GM18907 (cell line): Measurements from ENCODE around the gene KCNMB1.

Experiments
- ATAC-seq: cut with Tn5 transposase; IDR thresholded peaks from one replicate; pipeline ENCODE4 v1.9.1; 2021; ENCODE audit warnings: mild to moderate bottlenecking, moderate library complexity; ENCODE audit not compliant: unreplicated experiment

KCNMB1 gene

DNA sequence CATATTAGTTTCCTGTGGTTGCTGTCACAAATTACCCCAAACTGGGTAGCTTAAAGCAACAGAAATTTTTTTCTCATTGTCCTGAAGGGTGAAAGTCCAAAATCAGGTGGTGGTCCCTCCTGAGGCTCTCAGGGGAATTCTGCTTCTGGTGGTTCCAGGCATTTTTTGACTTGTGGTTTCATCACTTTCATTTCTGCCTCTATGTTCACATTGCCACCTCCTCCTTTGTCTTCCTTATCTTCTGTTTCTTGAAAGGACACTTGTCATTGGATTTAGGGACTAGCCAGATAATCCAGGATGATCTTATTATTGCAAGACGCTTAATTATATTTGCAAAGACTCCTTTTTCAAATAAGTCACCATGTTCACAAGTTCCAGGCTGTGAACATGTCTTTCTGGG lies 43.2 kb downstream of the KCNMB1 start:
- ATAC-seq, result no peak

DNA sequence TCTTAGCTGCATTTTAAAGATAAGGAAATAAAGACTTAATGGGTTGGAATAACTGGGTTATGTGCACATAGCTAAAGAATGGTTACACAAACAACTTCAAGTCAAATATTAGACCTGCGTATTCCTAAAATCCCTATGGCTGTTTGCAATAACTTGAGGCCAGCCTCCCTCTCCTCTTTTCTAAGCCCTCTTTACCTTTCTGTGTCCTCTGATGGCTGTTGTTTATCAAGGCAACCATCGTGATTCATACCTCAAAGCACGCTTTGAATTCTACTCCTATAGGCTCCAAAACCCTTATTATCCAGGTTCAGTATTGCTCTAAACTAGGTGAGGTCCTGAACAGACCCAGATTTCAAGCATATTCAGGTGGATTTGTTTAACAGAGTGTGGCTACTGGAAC lies 46.0 kb downstream of the KCNMB1 start:
- no peak for ATAC-seq

DNA sequence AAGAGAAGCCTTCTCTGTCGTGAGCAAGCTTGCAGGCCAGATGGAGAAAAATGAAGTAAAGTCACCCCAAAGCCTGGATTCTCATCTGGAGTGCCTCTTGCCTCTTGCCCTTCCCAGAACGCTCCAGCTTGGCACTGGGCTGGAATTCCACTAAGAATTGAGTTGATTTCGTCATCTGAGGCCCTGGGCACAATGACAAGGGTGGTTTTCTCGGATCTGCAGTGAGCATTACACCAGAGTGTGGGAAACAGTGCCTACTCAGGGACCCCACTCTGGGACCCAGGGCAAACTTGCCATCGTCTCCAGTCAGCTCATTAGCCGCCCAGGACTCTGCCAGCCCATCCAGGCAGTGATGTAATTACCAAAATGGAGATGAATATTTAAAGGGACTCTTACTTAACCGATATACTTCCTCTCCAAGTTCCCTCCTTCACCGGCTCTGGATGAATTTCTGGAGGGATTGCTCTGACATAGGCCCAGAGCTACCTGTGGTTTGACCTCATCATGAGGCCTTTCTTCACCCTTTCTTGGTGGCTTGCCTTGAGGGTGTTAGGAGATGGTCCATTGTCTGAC lies 46.9 kb downstream of the KCNMB1 start:
- ATAC-seq, result no peak

DNA sequence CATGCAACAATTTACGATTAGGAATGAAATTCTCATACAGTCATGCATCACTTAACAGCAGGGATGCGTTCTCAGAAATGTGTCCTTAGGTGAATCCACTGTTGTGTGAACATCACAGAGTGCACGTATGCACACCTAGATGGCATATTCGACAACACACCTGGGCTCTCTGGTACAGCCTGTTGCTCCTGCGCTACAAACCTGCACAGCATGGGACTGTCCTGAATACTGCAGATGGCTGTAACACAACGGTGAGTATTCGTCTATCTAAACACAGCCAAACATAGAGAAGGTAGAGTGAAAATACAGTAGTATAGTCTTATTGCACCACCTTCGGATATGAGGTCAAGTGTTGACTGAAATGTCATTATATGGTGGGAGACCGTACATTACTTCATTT lies 47.6 kb downstream of the KCNMB1 start:
- ATAC-seq, result no peak

DNA sequence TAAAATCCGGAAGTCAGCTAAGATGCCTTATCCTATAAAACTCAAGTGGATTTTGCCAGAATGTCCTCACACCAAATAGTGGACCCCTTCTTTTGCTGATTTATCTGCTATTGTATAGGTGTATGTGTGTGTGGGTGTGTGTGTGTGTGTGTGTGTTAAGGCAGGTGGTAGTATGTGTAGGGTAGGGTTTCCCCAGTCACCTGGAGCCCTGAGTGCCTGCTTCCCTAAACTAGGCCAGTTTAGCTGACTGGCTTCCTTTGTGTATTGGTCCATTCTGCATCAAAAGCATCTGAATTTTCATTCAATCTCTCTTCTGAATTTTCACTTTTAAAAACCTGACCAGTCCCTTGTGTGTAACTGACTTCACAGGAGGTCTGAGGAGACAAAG lies 49.4 kb downstream of the KCNMB1 start:
- ATAC-seq, result no peak

DNA sequence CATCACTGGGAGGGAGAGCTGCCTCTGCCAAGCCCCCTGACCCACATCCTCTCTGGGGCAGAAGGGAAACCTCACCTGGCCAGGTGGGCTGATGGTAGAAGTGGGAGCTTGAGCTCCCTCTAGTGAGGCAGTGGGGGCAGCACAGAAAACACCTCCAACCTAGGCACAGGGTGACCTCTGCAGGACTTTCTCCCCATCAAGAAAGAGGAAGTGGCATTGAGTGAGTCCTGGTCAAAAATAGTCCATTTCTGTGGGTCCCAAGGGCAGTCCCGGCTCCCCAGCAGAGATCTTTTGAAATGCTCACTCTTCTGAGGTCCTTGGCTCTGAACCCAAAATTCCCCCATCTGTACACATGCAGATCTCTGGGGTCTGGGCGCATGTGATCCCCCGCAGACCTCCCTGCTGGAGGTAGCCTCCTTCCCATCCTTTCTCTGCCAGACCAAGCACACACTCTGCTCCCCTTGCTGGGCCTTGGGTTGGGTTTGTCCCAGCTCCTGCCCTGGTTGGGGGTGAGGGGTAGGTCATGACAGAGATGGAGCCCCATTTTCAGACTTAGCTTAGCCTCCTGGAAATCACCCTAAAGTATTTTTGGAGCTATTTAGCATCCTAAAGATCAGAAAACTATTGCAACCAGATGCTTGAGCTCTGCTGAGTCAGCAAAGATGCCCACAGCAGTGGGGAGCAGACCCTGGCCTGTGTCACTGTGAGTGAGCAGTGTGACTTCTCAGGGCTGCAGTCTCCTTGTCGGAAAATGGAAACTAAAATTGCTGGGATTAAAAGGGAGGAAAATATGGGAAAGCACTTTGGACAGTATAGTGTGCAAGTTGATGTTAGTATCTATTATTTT lies 50.0 kb downstream of the KCNMB1 start:
- ATAC-seq, result peak; percentile 83

DNA sequence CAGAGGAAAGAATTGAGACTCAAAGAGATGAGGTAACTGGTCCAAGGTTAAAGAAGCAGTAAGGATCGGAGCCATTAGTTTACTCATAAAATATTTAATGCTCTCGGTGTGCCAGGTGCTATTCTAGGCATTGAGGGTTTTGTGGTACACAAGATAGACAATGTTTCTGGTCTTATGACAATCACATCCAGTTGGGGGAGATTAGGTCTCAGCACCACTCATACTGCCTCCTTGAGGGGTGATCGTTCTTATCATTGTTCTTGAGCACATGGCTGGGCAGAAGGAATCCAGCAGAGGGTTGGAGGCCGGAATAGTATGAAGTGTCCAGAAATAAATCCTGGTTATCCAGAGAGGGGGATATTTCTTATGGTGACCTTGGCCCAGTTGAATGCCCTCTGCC lies 50.9 kb downstream of the KCNMB1 start:
- ATAC-seq, result no peak

DNA sequence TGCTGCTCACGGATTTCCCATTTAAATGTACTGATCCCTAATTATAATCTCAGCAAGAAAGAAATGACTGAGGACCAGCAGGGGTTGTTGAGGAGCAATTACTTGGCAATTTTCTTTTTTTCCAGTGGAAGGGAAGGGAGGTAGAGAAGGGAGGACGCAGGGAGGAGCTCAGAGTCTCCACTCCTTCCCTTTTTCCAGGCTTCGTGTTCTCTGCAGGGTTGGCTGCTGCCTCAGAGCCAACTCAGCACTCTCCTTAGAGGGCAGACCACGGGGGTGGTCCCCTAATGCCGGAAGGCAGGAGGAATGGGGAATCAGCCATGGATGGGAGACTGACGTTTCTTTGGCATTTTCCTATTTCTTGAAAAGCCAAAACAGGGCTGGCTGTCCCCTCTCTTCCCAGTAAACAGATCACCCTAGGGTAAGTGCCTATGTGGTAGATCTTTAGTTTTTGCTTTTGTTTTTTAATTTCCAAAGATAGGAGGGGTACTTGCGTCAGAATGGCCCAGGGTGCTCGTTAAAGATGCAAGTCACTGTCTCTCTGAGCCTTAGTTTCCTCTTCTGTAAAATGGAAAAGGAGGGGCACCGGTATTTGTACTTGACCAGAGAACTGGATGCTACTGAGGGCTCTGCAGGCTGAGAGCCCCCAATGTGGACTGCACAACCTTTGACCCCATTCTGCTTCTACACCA lies 52.0 kb downstream of the KCNMB1 start:
- ATAC-seq, result no peak

DNA sequence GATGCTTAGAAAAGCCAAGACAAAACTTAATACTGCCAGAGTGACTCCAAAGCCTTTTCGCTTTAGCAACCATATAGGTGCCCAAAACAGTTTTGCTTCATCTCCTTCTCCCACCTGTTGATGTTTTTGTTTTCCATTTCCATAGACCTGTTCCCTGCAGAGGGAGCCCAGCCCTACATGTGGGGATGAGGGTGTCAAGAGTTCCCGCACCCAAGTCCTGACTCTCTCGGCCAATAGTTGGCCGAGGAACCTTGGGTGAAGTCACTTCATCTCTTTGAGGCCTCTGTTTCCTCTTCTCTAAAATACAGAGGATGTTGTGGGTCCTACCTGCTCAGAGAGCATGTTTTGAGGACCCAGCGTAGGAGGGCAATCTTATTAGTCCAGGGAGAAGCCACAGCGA lies 53.1 kb downstream of the KCNMB1 start:
- ATAC-seq, result no peak

DNA sequence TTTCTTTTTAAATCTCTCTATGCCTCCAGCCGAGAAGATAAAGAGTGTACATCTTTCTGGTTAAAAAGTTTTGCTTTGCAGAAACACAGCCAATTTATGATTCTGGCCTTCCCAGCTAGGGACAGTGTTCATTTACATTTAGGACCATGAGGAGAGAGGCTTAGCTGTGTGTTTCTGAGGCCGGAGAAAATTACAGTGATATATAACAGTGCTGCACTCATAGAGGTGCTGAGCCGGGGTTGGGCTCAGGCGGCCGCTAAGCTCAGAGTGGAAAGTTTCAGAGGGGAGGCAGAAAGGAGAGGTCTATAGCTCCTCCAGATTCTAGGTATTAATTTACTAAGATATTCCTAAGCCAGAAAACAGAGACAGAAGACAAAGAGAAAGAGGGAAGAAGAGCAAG lies 54.5 kb downstream of the KCNMB1 start:
- no peak for ATAC-seq

DNA sequence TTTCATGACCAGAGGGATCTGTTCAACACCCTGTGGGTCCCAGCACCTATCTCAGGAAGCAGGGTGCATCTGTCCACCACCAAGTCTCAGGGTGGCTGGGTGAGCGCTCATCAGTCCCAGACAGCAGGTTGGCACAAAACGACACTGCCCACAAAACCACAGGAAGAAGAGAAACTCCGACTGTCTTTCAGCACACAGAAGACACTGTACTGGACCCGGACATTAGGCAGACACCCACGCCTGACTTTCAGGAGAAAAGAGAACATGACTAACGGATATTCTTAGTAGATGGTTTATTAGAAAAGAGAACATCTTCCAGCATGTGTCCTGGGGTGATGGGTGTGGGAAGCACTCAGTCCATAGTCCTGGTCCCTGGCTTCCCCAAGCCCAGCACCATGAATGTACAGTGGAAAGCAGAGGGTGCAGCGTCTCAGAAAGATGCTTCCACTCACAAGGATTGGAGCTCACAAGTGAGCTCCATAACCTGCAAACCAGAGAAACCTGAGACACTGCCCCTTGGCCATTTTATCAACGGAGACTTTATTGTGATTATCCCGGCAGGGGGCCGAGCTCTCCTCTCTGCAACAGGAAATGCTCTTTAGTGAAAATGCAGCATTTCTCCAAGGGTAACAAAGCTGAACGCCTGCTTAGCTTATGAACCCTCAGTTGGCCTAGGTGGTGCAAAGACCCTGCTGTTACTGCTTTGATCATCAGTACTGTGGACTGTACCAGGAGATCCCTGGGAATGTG lies 55.8 kb downstream of the KCNMB1 start:
- peak; percentile 70 for ATAC-seq

DNA sequence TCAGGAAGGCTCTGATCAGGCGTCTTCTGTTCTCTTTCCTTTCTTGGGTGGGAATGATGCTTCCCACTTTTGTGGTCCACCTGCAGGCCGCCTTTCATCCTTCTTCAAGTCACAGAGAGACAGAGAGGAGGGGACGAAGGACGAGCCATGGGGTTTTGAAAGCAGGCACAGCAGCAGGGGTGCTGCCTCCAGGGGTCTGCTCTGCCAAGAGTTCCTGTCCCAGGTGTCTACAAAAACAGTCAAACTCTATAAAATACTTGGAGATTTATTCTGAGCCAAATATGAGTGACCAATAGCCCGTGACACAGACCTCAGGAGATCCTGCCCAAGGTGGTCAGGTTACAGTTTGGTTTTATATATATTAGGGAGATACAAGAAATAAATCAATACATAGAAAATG lies 57.1 kb downstream of the KCNMB1 start:
- no peak for ATAC-seq

DNA sequence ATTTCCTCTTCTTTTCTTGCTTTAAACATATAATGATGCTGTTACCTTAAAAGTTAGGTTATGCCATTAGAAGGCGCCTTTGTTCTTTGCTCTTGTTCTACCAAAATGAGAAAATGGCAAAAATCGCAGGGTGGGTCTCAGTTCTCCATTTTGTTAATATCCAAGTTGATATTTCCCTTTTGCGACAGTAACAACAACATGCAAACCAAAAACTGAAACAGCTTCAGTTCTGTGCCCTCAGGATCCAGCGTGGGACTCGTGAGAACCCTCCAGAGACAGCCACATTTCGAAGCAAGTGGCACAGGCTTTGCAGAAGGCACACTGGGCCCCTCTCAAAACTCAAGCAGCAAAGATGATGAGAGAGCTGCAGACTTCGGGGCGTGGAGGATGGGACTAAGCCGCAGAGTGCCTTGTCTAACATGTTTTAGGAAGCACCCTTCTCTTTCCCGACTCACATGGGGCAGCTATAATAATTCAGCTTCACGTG lies 58.6 kb downstream of the KCNMB1 start:
- no peak for ATAC-seq

DNA sequence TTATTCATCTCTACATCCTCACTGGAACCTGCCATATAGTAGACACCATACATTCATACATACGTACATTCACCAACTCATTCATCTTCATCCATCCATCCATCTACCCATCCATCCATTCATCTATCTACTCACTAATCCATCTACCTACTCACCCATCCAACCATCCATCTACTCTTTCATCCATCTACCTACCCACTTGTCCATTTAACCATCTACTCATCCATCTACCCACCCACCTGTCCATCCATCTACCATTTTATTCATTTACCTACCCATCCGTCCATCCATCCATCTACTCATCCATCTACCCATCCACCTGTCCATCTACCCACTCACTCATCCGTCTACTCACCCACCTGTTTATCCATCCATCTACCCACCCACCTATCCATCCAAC lies 59.6 kb downstream of the KCNMB1 start:
- ATAC-seq, result no peak

DNA sequence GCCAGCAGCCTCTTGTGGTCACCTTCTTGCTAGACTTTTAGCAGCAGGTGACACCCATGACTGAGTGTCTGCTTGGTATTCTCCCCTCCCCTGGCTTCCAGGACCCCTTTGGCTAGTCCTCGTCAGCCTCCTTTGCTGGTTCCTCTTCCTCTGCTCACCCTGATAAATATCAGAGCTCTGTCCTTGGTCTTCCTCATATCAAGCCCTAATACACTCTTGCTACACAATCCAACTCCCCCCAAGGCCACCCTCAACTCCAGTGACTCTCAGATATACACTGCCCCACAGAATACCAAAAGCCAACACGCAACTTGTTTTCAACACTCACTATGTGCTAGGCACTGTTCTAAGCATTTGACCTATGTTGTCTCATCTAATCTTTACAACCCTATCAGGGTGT lies 61.3 kb downstream of the KCNMB1 start:
- no peak for ATAC-seq

DNA sequence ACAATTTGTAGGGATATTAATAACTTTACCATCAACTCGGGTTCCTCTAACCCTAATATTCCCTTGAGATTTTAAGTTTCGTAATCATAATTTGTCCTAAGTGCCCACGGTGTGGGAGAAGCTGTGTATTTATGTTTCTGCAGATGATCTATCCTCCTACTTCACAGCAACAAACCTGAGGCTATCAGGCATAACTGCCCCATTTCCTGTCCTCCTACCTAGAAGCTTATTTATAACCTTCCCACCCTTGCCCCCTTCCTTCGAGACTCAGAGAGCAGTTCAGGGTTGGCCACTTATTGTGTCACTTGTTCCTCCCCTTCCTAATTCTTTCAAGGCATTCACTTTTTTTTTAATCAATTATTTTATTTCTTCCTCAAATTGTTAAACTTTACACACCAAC lies 62.0 kb downstream of the KCNMB1 start:
- no peak for ATAC-seq
